ENCODE results near the gene RSU1.
"Not testable (repeated sequence)": the region's sequence is repeated elsewhere in the genome, so short reads cannot be mapped to it uniquely, and the experiment has no call there.

RSU1 gene

DNA sequence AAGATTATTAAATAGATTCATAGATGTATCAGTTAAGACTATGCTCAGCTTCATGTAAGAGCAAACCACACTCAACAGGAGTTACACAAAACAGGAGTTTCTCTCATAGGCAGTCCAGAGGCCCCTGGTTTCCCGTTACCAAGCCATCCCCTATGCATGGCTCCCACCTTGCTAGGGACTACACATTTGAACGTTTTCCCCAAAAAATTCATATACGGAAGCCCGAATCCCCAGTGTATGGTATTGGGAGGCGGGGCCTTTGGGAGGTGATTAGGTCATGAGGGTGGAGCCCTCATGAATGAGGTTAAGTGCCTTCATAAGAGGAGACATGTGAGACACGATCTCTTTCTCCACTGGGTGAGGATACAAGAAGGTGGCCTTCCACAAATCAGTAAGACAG lies 29.1 kb downstream of the RSU1 start:
- DNase-seq: no peak

DNA sequence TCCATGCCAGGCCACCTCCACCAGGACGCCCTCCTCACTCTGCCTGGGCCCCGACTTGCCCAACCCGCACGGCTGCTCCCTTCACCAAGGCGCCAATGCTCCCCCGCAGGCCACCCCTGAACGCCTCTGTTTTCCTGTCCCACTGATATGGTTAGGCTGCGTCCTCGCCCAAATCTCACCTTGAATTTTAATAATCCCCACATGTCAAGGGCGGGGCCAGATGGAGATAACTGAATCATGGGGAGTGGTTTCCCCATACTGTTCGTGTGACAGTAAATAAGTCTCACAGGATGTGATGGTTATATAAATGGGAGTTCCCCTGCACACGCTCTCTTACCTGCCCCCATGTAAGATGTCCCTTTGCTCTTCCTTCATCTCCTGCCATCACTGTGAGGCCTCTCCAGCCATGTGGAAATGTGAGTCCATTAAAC lies 29.8 kb downstream of the RSU1 start:
- DNase-seq: no peak

DNA sequence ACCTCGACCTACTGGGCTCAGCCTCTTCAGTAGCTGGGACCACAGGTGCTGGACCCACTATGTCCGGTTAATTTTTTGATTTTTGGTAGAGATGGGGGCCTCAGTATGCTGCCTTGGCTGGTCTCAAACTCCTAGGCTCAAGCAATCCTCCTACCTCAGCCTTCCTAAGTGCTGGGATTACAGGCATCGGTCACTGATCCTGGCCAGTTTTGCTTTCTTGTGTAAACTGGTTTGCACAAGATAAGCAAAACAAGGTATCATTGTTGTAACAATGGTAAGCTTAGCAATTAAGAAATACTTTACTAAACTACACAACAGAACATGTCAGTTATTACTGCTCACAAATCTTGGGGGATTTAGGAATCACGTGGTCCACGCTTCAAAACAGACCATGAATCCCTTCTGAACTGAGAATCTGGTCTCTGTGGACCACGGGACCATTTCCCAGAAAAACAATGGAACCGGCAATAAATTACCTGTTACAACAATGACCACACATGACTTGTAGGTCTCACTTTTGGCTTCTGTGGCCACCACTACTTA lies 36.8 kb downstream of the RSU1 start:
- no peak for DNase-seq

DNA sequence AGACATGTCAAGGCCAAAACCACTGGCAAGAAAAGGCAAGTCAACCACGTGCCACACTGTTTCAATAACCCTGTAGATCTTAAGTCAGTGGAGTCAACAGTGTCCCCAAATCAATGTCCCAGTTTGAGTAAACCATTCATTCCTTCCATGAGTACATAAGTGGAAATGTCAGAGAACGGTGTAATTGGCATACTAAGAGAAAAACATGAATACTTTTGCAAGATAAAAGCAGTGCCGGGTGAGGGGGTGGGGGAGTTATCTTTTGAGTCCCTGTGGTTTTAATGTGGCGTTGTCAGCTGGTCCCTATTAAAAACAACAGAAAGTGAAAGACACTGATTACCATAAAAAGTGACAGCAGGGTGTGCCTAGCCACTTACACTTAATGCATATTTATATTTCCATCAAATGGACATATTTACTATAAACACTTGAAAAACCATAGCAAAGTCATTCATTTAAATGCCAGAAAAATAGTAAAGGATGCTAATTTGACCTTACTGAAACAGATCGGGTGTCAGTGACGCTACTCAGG lies 37.8 kb downstream of the RSU1 start:
- no peak for DNase-seq

DNA sequence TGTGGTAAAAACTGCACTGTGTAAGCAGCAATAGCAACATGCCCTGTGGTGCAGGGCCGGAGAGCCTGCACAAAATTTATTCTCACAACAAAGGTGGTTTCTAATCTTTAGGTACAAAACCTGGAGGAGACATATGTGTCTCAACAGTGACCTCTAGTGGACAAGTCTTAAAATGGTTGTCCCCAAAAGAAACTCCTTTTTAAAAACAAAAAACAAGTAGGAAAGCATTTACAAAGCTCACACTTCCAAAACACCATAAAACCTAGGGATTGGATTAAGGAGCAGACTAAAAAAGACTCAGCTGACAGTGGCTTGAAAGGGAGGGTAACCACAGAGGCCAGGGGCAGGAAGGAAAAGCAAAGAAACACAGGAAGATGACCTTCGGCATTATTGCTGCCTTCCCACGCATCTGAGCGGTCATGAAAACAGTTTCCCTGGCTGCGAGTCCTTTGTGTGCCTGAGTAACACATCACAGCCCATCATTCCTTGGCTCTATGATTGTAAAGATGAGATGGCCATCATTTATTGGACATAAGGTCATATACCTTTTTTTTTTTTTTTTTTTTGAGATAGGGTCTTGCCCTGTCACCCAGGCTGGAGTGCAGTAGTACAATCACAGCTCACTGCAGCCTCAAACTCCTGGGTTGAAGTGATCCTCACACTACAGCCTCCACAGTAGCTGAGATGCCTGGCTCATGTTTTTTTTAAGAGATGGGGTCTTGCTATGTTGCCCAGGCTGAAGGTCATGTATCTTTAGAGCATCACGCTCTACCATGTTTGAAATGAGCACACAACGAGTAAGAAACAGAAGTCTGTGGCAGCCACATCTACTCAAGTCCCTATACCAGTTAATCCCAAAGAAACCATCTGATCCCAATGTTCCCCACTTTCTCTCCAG lies 39.5 kb downstream of the RSU1 start:
- no peak for DNase-seq

DNA sequence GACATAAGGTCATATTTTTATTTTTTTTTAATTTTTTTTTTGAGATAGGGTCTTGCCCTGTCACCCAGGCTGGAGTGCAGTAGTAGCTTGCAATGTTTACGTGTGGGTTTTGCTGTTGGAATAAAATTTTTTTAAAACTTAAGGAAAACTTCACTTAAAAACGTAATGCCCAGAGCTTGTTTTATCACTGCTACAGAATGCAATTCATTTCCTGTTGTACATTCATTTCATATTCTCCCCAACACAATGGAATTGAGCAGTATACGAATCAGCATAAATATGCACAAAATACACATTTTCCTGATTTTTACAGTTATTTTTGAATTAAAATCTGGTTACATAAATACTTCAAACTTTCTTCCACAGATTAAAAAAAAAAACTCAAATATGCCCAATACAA lies 40.3 kb downstream of the RSU1 start:
- DNase-seq: no peak

DNA sequence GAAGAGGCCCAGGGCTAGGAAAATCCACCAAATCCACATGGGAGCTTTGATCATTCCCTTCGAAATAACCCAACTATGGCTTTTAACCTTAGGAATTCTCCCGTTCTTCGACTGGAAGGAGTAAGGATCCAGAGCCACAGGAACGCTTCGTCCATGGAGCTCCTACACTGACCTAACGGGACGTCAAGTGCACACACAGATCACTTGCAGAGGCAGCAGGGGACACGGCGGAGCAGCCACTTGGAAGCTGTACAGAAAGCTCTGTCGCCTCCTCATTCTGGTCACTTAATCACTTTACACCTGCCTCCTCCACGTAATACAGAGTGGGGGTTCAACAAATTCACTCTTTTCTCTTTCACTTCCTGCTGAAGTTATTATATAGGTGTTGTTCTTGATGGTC lies 43.9 kb downstream of the RSU1 start:
- DNase-seq: no peak

DNA sequence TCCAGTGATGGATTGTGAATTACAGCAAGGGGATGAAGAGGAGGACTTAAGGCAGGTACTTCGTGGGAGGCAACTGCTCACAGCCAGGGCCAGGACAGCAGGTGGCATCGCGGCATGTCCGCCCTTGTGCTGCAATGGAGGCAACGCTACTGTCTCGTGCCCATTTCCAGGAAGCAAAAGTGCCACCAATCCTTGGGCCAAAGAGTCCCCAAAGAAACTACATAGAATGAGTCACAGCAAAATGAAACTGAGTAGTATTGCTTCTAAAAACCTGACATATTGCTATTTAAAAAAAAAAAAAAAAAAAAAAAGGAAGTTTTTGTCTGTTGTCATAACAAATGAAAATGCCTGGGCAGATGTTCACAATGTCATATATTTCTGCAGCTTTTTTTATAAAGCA lies 46.6 kb downstream of the RSU1 start:
- no peak for DNase-seq

DNA sequence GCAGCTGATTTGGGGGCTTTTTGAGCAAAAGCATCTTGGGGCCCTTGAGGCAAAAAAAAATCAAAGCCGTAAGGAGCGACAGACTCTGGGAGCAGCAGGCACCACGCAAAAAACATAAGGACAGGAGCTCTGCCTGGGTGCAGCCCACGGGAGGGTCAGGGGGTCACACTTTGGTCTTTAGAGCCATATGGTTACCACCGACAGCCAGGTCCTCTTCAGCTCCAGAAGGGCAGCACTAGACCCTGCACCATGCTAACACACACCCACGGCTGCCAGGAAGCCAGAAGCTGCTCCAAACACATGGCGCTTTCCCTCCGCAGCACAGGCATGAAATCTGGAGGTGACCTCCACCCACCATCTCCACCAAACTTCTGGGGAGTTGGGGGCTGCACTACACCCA lies 47.1 kb downstream of the RSU1 start:
- DNase-seq: no peak

DNA sequence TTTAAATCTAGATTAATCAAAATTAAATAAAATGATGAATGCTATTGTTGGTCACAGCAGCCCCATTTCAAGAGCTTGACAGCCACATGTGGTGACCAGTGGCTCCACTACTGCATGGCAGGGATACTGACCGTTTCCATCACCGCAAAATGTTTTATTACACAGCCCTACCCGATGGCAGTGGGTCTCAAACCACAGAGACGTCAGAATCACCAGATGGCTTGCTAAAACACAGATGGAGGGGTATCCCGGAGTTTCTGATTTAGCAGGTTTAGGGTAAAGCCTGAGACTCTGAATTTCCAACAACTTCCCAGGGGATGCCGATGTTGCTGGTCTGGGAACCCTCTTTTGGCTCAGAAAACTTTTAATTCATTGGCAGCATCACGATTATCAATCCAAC lies 47.9 kb downstream of the RSU1 start:
- no peak for DNase-seq

DNA sequence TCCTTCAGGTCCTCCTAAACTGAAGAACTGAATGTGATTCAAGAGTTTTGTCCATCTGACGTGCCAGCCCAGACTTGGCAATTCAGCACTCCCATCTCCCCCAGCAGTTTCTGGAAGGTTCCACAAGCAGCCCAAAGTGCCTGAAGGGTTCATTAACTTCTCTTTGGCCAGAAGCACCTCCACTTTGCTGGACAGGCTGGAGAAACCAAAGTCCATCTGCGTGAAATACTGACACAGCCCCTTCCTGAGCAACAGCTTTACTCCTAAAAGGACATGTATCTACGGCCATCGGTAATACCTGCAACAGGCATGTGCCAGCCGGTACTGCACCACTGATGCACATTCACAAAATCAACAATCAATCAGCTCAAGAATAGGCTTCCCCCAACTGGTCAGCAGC lies 48.5 kb downstream of the RSU1 start:
- DNase-seq: no peak

DNA sequence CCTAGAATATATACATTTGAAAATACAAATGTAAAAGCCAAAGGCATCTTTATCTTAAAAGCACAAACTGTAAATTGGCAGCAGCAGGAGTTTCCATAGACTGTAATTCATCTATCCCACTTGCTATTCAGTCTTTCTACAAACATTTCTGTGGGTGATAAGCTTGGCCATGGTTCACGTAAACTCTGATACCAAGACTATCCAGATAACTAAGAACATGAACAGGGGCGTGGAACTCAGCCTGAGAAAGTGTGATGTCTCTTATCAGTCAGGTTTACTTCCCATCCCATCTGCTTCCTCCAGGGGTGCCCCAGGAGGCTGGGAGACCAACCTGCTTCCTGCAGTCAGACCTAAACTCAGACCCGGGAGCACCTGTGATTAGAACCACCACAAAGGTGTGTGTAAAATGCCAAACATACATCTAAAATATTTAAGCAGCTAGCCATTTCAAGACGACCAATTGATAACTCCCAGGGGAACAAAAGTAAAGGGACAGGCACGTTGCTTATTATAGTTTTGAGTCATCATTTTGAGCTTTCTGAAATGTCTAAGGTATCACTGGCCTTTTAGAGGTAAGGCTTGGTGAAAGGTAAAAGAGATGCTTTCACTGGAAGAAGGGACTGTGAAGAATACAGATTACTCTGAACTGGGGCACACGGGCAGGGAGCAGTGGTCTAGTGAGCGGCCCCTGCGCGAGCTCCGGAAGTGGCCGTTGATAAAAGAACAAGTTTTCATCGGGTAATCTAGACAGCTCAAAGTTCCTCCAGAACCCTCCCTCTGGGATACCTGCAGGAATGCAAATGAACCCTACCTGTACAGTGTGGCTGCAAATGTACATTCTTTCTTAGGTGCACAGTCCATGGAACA lies 51.5 kb downstream of the RSU1 start:
- DNase-seq: no peak

DNA sequence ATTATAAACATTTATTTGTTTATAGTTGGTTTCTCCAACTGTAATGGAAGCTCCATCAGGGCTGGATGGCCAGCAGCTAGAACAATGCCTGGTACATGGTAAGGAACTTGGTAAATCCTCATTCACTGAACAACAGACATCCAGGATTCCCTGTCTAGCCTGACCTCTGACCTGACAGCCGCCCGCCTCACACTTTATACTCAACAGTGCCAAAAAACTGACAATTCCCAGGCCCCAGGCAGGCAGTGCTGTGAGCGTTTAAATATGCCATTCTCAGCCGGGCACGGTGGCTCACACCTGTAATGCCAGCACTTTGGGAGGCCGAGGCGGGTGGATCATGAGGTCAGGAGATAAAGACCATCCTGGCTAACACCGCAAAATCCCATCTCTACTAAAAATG lies 55.9 kb downstream of the RSU1 start:
- no peak for DNase-seq

DNA sequence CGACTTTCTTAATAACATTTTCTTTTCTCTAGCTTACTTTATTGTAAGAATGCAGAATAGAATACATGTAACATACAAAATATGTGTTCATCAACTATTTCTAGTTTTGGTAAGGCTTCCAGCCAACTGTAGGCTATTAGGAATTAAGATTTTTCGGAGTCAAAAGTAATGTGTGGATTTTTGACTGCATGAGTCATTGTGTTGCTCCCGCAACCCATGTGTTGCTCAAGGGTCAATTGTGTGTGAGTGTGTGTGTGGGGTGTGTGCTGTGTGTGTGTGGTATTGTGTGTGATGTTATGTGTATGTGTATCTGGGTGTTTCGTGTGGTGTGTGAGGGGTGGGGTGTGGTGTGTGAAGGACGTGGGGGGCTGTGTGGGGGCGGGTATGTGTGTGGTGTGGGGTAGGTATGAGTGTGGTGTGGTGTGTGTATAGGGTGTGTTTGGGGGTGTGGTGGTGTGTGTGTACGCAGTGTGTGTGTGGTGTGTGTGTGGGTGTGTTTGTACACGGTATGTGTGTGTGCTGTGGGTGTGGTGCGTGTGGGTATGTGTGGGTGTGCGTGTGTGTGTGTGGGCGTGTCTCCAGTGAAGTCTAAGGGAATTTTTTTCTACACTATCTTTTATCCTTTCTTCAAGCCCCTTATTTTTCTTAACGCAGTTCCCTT lies 60.5 kb downstream of the RSU1 start:
- DNase-seq: no peak

DNA sequence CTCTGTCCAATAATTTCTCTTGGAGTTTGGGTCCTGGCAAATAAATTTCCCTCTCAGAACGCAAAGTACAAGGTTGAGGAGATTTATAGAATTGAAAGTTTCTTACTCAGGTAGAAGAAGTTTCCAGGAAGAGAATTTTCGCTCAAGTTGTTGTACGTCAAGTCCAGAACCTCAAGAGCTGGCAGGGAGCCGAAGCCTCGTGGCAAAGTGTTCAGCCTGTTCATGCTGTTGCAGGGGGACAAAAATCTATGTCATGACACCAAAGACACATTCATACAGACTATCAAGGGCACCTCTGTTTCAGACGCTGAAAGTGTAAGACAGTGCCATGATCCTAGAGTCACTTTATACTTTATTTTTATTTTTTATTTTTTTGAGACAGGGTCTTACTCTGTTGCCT lies 62.5 kb downstream of the RSU1 start:
- DNase-seq: no peak

DNA sequence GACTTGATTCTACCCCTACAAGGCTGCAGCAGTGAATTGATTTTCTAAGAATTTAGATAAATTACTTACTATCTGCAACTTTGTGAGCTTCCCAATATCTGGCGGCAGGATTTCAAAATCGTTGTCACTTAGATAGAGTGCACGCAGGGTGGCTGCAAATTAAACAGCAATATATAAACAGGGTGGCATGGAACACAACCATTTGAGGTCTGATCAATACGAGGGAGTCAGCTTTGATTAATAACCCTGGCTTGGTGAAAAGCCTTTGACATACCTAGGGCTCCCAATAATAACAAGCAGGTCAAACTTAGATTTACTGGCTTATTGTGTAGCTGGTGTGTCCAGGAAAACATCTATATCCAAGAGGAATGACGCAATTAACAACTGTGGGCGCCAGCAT lies 64.4 kb downstream of the RSU1 start:
- not testable (repeated sequence) for DNase-seq

DNA sequence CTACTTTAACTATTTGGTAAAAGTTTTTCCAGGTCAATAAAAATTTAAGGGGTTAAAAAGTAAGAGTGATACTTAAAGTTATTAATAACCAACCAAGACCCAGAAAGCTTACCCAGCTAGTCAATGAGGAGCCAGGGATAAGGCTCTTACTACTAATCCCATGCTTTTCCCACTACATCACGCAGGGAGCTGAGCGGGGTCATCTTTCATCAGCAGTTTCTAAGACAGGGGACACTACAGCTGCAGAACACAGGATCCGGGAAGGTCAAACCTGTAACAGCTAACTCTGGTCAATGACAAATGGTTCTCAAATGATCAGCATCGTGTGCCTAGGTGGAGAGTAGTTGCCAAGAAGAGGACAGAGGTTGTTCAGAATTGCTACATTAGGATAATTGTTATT lies 65.1 kb downstream of the RSU1 start:
- DNase-seq: no peak

DNA sequence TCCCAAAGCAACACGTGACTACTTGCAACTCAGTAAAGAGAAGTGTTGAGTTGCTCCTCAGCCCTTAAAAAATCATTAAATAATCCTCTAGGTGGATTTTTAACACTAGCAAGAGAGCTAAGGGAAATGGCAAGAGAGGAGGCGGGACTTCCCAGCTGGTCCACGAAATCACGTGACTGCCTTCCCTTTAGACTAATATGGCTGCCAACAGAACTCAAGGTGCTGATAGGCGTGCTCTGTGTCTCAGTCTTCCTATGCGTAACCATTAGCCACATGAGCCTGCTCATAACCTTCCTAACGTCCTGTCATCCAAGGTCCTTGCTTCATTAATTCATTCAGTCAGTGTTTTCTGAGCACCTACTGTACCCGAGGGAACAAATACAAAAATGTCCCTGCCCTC lies 66.0 kb downstream of the RSU1 start:
- no peak for DNase-seq

DNA sequence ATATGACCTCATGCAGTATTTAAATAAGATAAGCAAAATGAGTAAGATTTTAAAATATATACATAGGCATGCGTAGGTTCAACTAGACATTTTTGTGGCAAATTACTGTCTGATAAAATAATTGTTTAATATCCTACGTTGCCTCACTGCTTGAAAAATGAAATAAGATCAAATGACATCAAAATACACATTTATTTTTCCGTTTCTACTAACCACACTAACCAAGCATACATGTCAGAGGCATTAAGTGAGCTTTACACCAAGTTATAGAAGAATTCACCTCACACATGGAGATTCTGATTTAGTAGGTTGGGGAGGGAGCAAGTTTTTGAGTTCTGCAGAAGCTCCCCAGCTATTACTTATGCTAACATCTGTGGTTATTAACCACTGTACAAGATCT lies 66.8 kb downstream of the RSU1 start:
- DNase-seq: no peak

DNA sequence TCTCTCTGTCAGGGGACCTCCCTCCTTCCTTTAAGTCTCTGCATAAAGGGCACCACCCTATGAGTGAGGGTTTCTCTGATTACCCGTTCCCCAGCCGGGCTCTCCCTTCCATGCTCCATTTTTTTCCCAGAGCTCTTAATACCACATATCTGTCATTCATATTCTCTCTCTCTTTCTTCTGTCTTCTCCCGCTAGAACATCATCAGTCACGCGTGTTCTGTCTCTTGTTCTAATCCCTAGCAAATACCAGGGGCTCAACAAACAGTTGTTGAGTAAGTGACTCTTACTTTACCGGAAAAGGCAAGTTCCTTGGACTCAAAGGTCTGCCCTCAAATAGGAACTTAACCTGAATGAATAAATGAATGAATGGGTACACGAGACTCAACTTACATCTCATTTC lies 68.5 kb downstream of the RSU1 start:
- DNase-seq: no peak

DNA sequence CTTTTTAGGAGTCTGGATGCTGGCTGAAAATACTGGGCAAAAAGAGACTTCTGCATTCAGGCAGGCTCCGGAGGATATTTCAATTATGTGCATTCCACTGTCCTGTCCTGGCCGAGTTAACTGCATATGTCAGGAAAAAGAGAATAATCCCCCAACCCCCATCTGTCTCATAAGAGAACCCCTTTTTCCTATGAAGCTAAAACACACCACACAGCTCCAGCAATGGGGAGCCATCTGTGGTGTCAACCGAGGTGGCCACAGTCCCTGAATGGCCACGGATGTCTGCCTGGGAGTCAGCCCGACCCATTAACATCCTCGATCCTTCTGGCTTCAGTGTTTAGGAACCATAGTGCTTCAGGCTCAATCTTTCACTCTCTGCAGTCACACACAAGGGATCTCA lies 70.4 kb downstream of the RSU1 start:
- DNase-seq: no peak

DNA sequence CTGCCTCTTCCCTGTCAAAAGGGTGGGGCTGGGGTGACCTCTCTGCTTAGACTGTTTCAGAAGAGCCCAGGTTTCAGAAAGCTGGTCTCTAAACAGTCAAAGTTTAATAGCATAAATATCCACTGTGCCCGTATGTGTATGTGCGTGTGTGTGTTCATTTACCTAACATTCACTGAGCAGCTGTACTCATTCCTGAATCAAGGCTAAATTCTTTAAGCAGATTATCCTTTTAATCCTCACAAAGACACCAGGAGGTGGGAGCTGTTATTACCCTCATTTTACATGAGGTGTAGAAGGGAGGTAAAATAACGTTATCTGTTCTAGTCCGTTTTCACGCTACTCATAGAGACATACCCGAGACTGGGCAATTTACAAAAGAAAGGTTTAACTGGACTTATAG lies 72.2 kb downstream of the RSU1 start:
- no peak for DNase-seq
